CD4-positive, alpha-beta T cell (primary cell): ENCODE measurements around the gene NFYB. TPM values are rescaled to one million over a fixed set of nuclear protein-coding genes. Genes with fewer than 3 reads are reported as not detected.

ENCODE experiments used
- ATAC-seq: fragments of 200-7000 bp; cut with Tn5 transposase; one replicate; pipeline ENCODE4 v1.10.0; 2022; ENCODE audit warnings: mild to moderate bottlenecking; ENCODE audit not compliant: poor library complexity
- CTCF ChIA-PET: fragments of 350-600 bp; sonication (Branson Sonifier 250); formaldehyde crosslinking; loops from one replicate; lab custom pipeline; 2021; ENCODE audit warnings: antibody characterized with exemption, inconsistent platforms; lab: Charles Lee
- POLR2A ChIA-PET: fragments of 350-600 bp; sonication (Branson Sonifier 250); formaldehyde crosslinking; loops from one replicate; lab custom pipeline; 2021; ENCODE audit warnings: antibody characterized with exemption, inconsistent platforms; lab: Charles Lee
- DNase-seq, 14 experiments: peaks; one replicate each; pipeline ENCODE4 v3.0.0-alpha.2; 2013 to 2020; ENCODE audit warnings: mixed read lengths in 2 of 14
- H3K27ac ChIP-seq, 2 donors: one replicate each; pipeline versions ENCODE4 v1.5.1 to v1.7.0; 2013; ENCODE audit warnings: low read length in 2 of 2, low read depth in 1 of 2, mild to moderate bottlenecking in 1 of 2
- H3K27me3 ChIP-seq, 2 experiments: 1 replicate in 1 of 2; 2 replicates in 1 of 2; pipeline versions ENCODE4 v1.6.1 to v1.7.0; 2013; ENCODE audit warnings: low read length in 2 of 2, control low read depth in 1 of 2, mild to moderate bottlenecking in 1 of 2, moderate library complexity in 1 of 2; ENCODE audit not compliant: insufficient read depth in 2 of 2, control insufficient read depth in 1 of 2
- H3K36me3 ChIP-seq: one replicate; pipeline ENCODE4 v1.6.1; 2013; ENCODE audit warnings: low read length, control low read depth; ENCODE audit not compliant: insufficient read depth
- H3K4me1 ChIP-seq: one replicate; pipeline ENCODE4 v1.6.1; 2013; ENCODE audit warnings: low read length, control low read depth; ENCODE audit not compliant: insufficient read depth
- H3K4me3 ChIP-seq: one replicate; pipeline ENCODE4 v1.5.1; 2013; ENCODE audit warnings: mild to moderate bottlenecking, low read length, moderate library complexity
- H3K9me3 ChIP-seq, 2 experiments: 1 replicate in 1 of 2; 2 replicates in 1 of 2; pipeline versions ENCODE4 v1.6.1 to v1.7.0; 2013; ENCODE audit warnings: low read length in 2 of 2, mild to moderate bottlenecking in 2 of 2, control low read depth in 1 of 2, moderate library complexity in 1 of 2; ENCODE audit not compliant: control insufficient read depth in 1 of 2, insufficient read depth in 1 of 2
- H3K27ac Mint-ChIP-seq: one replicate; pipeline ENCODE4 v1.8.0; 2020; ENCODE audit warnings: mixed read lengths
- H3K27me3 Mint-ChIP-seq: one replicate; pipeline ENCODE4 v1.8.0; 2021; ENCODE audit warnings: mixed read lengths
- H3K36me3 Mint-ChIP-seq: one replicate; pipeline ENCODE4 v1.8.0; 2021; ENCODE audit warnings: low read depth, mixed read lengths
- H3K4me1 Mint-ChIP-seq: one replicate; pipeline ENCODE4 v1.8.0; 2021; ENCODE audit warnings: low read depth, mixed read lengths
- H3K4me3 Mint-ChIP-seq: one replicate; pipeline ENCODE4 v1.8.0; 2020; ENCODE audit warnings: mild to moderate bottlenecking, mixed read lengths
- H3K9me3 Mint-ChIP-seq: one replicate; pipeline ENCODE4 v1.8.0; 2020; ENCODE audit warnings: mixed read lengths
- intact Hi-C, 2 experiments: fragments of 100-400 bp; cut with DNase I in 1 of 2; cut with micrococcal nuclease in 1 of 2; formaldehyde crosslinking; loops; one replicate each; pipeline versions ENCODE4 v1.15.1 to v1.9.0; 2023 to 2025; cut with DNase I, micrococcal nuclease
- total RNA-seq, 174 experiments: library from RNA in 2 of 174; stranded (reverse) in 2 of 174; gene quantifications; one replicate each; pipeline ENCODE4 v1.2.3 and lab custom pipeline; 2021 to 2026
- TF ChIP-seq, protein P1 (sequence below): fragments of 200-600 bp; IDR thresholded peaks from one replicate; pipeline ENCODE4 v1.8.0; 2022; ENCODE audit warnings: antibody characterized with exemption, mild to moderate bottlenecking

The NFYB gene
- total RNA-seq, 2 experiments from 2014 or later = 12.8 to 14.6 TPM

DNA sequence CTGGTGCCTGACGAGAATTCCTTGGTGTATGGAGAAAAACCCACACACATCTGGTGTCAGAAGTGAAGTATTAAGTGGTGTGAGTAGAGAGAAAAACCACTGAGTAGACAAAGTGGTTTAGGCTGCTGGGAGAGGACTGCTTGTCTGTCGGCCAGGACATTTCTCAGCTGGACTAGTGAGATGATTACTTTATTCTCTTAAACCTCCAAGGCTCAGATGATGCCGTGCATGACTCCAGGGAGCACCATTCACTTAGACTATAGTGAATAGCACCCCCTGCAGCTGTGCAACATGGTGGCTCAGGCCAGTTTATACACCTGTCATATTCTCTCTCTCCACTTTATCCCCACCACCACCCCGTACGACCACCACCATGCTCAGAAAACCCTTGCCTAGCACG is 28.5 kb upstream of the NFYB start:
- ATAC-seq (no peak), DNase-seq (no peak)
- ChIA-PET CTCF (no interaction called here), POLR2A (no interaction called here)
- TF ChIP-seq, protein P1, sequence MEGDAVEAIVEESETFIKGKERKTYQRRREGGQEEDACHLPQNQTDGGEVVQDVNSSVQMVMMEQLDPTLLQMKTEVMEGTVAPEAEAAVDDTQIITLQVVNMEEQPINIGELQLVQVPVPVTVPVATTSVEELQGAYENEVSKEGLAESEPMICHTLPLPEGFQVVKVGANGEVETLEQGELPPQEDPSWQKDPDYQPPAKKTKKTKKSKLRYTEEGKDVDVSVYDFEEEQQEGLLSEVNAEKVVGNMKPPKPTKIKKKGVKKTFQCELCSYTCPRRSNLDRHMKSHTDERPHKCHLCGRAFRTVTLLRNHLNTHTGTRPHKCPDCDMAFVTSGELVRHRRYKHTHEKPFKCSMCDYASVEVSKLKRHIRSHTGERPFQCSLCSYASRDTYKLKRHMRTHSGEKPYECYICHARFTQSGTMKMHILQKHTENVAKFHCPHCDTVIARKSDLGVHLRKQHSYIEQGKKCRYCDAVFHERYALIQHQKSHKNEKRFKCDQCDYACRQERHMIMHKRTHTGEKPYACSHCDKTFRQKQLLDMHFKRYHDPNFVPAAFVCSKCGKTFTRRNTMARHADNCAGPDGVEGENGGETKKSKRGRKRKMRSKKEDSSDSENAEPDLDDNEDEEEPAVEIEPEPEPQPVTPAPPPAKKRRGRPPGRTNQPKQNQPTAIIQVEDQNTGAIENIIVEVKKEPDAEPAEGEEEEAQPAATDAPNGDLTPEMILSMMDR = no peak
- no peak overlapping the region for H3K27ac ChIP-seq
- H3K4me3 Mint-ChIP-seq = no peak overlapping the region
- no peaks in the 10 kb centered on the region for H3K9me3 Mint-ChIP-seq
- no peaks in the 10 kb centered on the region for H3K36me3 ChIP-seq
- H3K36me3 Mint-ChIP-seq = no peaks in the 10 kb centered on the region
- H3K27me3 ChIP-seq = no peaks in the 10 kb centered on the region
- H3K27ac Mint-ChIP-seq = no peak overlapping the region
- no peak overlapping the region for H3K4me3 ChIP-seq
- H3K4me1 Mint-ChIP-seq = no peaks in the 10 kb centered on the region
- H3K9me3 ChIP-seq = no peaks in the 10 kb centered on the region
- intact Hi-C loops = no loop called here
- H3K4me1 ChIP-seq = no peaks in the 10 kb centered on the region
- peaks cover 3% of the 10 kb centered on the region for H3K27me3 Mint-ChIP-seq

DNA sequence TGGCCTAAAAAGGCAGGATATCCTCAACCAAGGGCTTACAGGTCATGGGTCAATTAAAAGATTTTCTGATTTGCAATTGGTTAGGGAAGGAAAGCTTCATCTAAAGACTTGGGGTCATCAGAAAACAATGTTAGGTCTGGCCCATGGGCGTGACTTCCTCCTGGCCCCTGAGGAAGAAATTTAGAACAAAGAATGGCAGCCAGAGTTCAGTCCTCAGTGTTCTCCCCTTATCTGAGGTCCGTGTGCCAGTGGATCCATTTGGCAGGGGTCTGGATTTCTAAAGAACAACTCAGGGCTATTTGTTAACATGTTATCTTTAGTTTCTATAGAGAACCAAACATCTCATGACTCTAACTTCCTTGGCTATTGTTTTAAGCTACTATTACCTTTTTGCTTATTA is 27.8 kb upstream of the NFYB start:
- H3K27me3 ChIP-seq = no peaks in the 10 kb centered on the region
- H3K4me1 ChIP-seq = no peaks in the 10 kb centered on the region
- Mint-ChIP-seq H3K9me3 (no peaks in the 10 kb centered on the region), H3K36me3 (no peaks in the 10 kb centered on the region), H3K27me3 (peaks cover 3% of the 10 kb centered on the region), H3K4me3 (no peak overlapping the region), H3K27ac (no peak overlapping the region), H3K4me1 (no peaks in the 10 kb centered on the region)
- no peaks in the 10 kb centered on the region for H3K36me3 ChIP-seq
- no peaks in the 10 kb centered on the region for H3K9me3 ChIP-seq
- H3K4me3 ChIP-seq = no peak overlapping the region
- TF ChIP-seq, protein P1 = no peak
- ChIA-PET CTCF (no interaction called here), POLR2A (no interaction called here)
- no peak for DNase-seq
- no peak overlapping the region for H3K27ac ChIP-seq
- no peak for ATAC-seq
- intact Hi-C loops = no loop called here

DNA sequence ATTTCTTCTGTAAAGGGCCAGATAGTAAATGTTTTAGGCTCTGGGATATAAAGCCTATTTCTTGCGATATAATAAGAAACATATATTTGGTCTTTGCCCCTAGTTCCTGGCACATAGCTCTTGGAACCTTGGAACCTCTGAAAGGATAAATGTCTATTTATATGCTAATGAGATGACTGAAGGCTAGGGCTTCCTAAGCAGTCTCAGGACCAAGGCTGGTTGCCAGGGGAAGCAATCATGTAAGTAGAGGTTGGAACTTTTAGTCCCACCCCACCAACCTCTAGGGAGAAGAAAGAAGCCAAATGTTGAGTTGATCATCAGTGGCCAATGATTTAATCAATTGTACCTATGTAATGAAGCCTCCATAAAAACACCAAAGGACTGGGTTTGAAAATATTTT is 26.6 kb upstream of the NFYB start:
- DNase-seq = no peak
- H3K4me3 Mint-ChIP-seq = no peak overlapping the region
- CTCF ChIA-PET = no interaction called here
- TF ChIP-seq, protein P1 = no peak
- no peak for ATAC-seq
- no peaks in the 10 kb centered on the region for H3K9me3 ChIP-seq
- no peaks in the 10 kb centered on the region for H3K36me3 Mint-ChIP-seq
- H3K4me1 Mint-ChIP-seq = no peaks in the 10 kb centered on the region
- H3K27me3 ChIP-seq = no peaks in the 10 kb centered on the region
- no peaks in the 10 kb centered on the region for H3K36me3 ChIP-seq
- H3K27ac ChIP-seq = no peak overlapping the region
- no peaks in the 10 kb centered on the region for H3K4me1 ChIP-seq
- no peak overlapping the region for H3K4me3 ChIP-seq
- POLR2A ChIA-PET = no interaction called here
- H3K27ac Mint-ChIP-seq = no peak overlapping the region
- H3K9me3 Mint-ChIP-seq = no peaks in the 10 kb centered on the region
- peaks cover 3% of the 10 kb centered on the region for H3K27me3 Mint-ChIP-seq
- intact Hi-C loops = no loop called here
